PC-9 (cell line): ENCODE data around the gene DUS1L. TPM values are rescaled to one million over a fixed set of nuclear protein-coding genes. Genes with fewer than 3 reads are reported as not detected.

Source experiments
- BruUV-seq: library from RNA; stranded (reverse); fragments of 400-500 nt; replicated peaks from 2 replicates; lab custom pipeline; 2021; lab: Mats Ljungman, UMichigan
- CTCF ChIA-PET: fragments of 300-600 bp; sonication (Branson Sonifier 250); formaldehyde crosslinking; loops from one replicate; lab custom pipeline; 2022; ENCODE audit warnings: antibody characterized with exemption; lab: Charles Lee
- POLR2A ChIA-PET: fragments of 300-600 bp; sonication (Branson Sonifier 250); formaldehyde crosslinking; loops from one replicate; lab custom pipeline; 2022; ENCODE audit warnings: antibody characterized with exemption; ENCODE audit not compliant: unreplicated experiment; lab: Charles Lee
- DNase-seq, 2 experiments: peaks; one replicate each; pipeline versions ENCODE4 v3.0.0 to v3.0.0-alpha.2; 2015 to 2022; ENCODE audit warnings: mixed read lengths in 1 of 2
- H2AFZ ChIP-seq: fragments of 200-600 bp; sonication (generic); 2 replicates; pipeline ENCODE4 v1.8.1; 2017; ENCODE audit warnings: antibody characterized with exemption
- H3F3A ChIP-seq: fragments of 200-600 bp; sonication (generic); 2 replicates; pipeline ENCODE4 v1.8.1; 2017; ENCODE audit warnings: antibody characterized with exemption, mild to moderate bottlenecking, low read depth; ENCODE audit not compliant: insufficient read depth
- H3K27ac ChIP-seq: fragments of 200-600 bp; sonication (generic); 2 replicates; pipeline ENCODE4 v1.6.1; 2016; ENCODE audit warnings: mixed run types
- H3K27me3 ChIP-seq: fragments of 200-600 bp; sonication (generic); 2 replicates; pipeline ENCODE4 v1.6.1; 2016; ENCODE audit warnings: low read depth, mixed run types; ENCODE audit not compliant: insufficient read depth
- H3K36me3 ChIP-seq: fragments of 200-600 bp; sonication (generic); 2 replicates; pipeline ENCODE4 v1.6.1; 2016; ENCODE audit warnings: low read depth, mixed run types
- H3K4me1 ChIP-seq: fragments of 200-600 bp; sonication (generic); replicated peaks from 2 replicates; pipeline ENCODE4 v1.6.1; 2016; ENCODE audit warnings: mixed run types; ENCODE audit not compliant: insufficient read depth
- H3K4me2 ChIP-seq: fragments of 200-600 bp; sonication (generic); 2 replicates; pipeline ENCODE4 v1.6.1; 2017; ENCODE audit warnings: mixed run types
- H3K4me3 ChIP-seq: fragments of 200-600 bp; sonication (generic); 2 replicates; pipeline ENCODE4 v1.6.1; 2016; ENCODE audit warnings: mixed run types
- H3K79me2 ChIP-seq: fragments of 200-600 bp; sonication (generic); 2 replicates; pipeline ENCODE4 v1.6.1; 2017; ENCODE audit warnings: low read depth, mixed run types
- H3K9me2 ChIP-seq: fragments of 200-600 bp; sonication (generic); 2 replicates; pipeline ENCODE4 v1.8.1; 2017; ENCODE audit warnings: mild to moderate bottlenecking; ENCODE audit not compliant: insufficient read depth
- H3K9me3 ChIP-seq: fragments of 200-600 bp; sonication (generic); 2 replicates; pipeline ENCODE4 v1.8.1; 2016; ENCODE audit warnings: low read depth; ENCODE audit not compliant: insufficient read depth
- H4K20me1 ChIP-seq: fragments of 200-600 bp; sonication (generic); 2 replicates; pipeline ENCODE4 v1.8.1; 2017; ENCODE audit not compliant: insufficient read depth
- CTCF ChIP-seq: fragments of 200-600 bp; sonication (generic); conservative IDR thresholded peaks from 2 replicates; pipeline ENCODE4 v1.6.1; 2017; ENCODE audit warnings: mixed run types, antibody characterized with exemption, mild to moderate bottlenecking, moderate library complexity
- EZH2 ChIP-seq: fragments of 200-600 bp; sonication (generic); IDR thresholded peaks from 2 replicates; pipeline ENCODE4 v1.8.0; 2017; ENCODE audit warnings: antibody characterized with exemption, low read depth
- intact Hi-C: fragments of 100-400 bp; cut with micrococcal nuclease; formaldehyde crosslinking; loops from one replicate; pipeline ENCODE4 v1.10.0; 2022; ENCODE audit not compliant: unreplicated experiment
- total RNA-seq: library from RNA; stranded (reverse); gene quantifications from 2 replicates; pipeline ENCODE4 v1.2.3, GENCODE V29; 2021

Gene DUS1L
- total RNA-seq, 1 experiment from 2014 or later: 138 TPM

GRCh38 chr17:82010575-82011525 is 54.8 kb downstream of the DUS1L start:
- POLR2A ChIA-PET: no interaction called here
- Histone ChIP-seq H3K9me2 (no peaks in the 10 kb centered on the region), H3K27ac (no peak overlapping the region), H3K4me2 (no peak overlapping the region), H3F3A (no peaks in the 10 kb centered on the region), H3K9me3 (no peaks in the 10 kb centered on the region), H3K36me3 (no peaks in the 10 kb centered on the region), H3K27me3 (no peaks in the 10 kb centered on the region), H3K4me3 (no peak overlapping the region), H2AFZ (no peak overlapping the region), H4K20me1 (no peaks in the 10 kb centered on the region), H3K79me2 (no peaks in the 10 kb centered on the region), H3K4me1 (no peaks in the 10 kb centered on the region)
- no peak for TF ChIP-seq CTCF
- TF ChIP-seq EZH2: no peak
- no peak for DNase-seq
- CTCF ChIA-PET: no interaction called here
- no TSS peak for BruUV-seq
- intact Hi-C loops: no loop called here

DNA sequence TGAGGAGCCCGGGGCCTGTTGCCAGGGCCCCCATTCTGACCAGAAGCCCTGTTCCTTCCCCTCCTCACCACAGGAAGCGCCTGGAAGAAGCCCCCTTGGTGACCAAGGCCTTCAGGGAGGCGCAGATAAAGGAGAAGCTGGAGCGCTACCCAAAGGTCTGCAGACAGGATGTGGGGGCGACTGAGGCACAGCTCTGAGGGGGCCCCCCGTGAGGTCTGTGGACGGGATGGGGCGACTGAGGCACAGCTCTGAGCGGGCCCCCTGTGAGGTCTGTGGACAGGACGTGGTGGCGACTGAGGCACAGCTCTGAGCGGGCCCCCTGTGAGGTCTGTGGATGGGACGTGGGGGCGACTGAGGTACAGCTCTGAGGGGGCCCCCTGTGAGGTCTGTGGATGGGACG is 56.2 kb downstream of the DUS1L start:
- DNase-seq: no peak
- Histone ChIP-seq H3K4me3 (no peak overlapping the region), H2AFZ (no peak overlapping the region), H3K27me3 (no peaks in the 10 kb centered on the region), H3K4me1 (peaks cover under 1% of the 10 kb centered on the region; the same call in 1 of the 2 replicates), H3K36me3 (no peaks in the 10 kb centered on the region), H4K20me1 (no peaks in the 10 kb centered on the region), H3F3A (no peaks in the 10 kb centered on the region), H3K9me2 (no peaks in the 10 kb centered on the region), H3K9me3 (no peaks in the 10 kb centered on the region), H3K4me2 (no peak overlapping the region), H3K27ac (no peak overlapping the region), H3K79me2 (no peaks in the 10 kb centered on the region)
- intact Hi-C loops: no loop called here
- CTCF ChIA-PET: interaction anchor here (0.6 kb wide), 1 partner anchor 54 kb away, joined by 5 read pairs; no protein-coding TSS in a partner anchor
- TF ChIP-seq EZH2: no peak
- TF ChIP-seq CTCF: no peak
- BruUV-seq: no TSS peak
- POLR2A ChIA-PET: interaction anchor here (0.6 kb wide), 1 partner anchor 11 kb away, joined by 13 read pairs; no protein-coding TSS in a partner anchor

- no peak overlapping the region for H3K27ac ChIP-seq
- H3F3A ChIP-seq: no peaks in the 10 kb centered on the region
- no peak for TF ChIP-seq CTCF
- no peak for TF ChIP-seq EZH2
- no peaks in the 10 kb centered on the region for H3K36me3 ChIP-seq
- BruUV-seq: no TSS peak
- peaks cover 5% of the 10 kb centered on the region for H3K4me1 ChIP-seq
- CTCF ChIA-PET: interaction anchor here (0.6 kb wide), 1 partner anchor 54 kb away, joined by 5 read pairs; no protein-coding TSS in a partner anchor
- H2AFZ ChIP-seq: no peak overlapping the region
- intact Hi-C loops: no loop called here
- POLR2A ChIA-PET: interaction anchor here (0.6 kb wide), 1 partner anchor 11 kb away, joined by 13 read pairs; no protein-coding TSS in a partner anchor
- no peak for DNase-seq
- no peaks in the 10 kb centered on the region for H3K79me2 ChIP-seq
- H3K9me3 ChIP-seq: no peaks in the 10 kb centered on the region
- no peaks in the 10 kb centered on the region for H3K9me2 ChIP-seq
- no peak overlapping the region for H3K4me2 ChIP-seq
- H3K27me3 ChIP-seq: no peaks in the 10 kb centered on the region
- no peaks in the 10 kb centered on the region for H4K20me1 ChIP-seq
- no peak overlapping the region for H3K4me3 ChIP-seq
Measured at GRCh38 chr17:82008941-82009405, 56.6 kb downstream of the DUS1L start.
